ENCODE data around the gene GNG11. TPM values are rescaled to one million over a fixed set of nuclear protein-coding genes. Genes with fewer than 3 reads are reported as not detected.

GNG11 gene
- total and polyA plus RNA-seq, 2 experiments from 2014 or later = 25.9 to 87.0 TPM

DNA sequence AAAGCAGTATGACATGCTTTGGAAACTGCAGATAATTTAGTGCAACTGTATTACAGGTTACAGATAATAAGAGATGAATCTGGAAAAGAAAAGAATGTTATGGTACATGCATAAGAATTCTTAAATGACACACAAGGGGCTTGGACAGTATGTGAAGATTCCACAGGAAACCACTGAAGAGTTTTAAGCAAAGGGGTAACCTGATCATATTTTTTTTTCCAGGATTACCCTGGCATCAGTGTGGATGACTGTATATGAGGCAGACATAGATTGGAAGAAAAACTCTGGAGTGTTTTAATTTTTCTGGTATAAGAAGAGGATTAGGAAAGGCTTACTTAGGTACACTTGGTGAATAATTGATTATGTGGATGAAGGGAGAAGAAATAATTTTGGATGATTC lies 39.1 kb upstream of the GNG11 start:
- no peaks in the 10 kb centered on the region for H3K27me3 ChIP-seq (replicated peaks; ENCODE audit: insufficient read depth)
- H3K36me3 ChIP-seq (ENCODE audit: low read depth) = no peaks in the 10 kb centered on the region
- no peaks in the 10 kb centered on the region for H3K9me2 ChIP-seq (ENCODE audit: insufficient read depth)
- DNase-seq = no peak
- H3F3A ChIP-seq (ENCODE audit: insufficient read depth) = peaks cover 35% of the 10 kb centered on the region
- no peaks in the 10 kb centered on the region for H3K4me1 ChIP-seq (ENCODE audit: insufficient read depth)
- no peaks in the 10 kb centered on the region for H3K9me3 ChIP-seq (ENCODE audit: low read depth)
- H3K9ac ChIP-seq = no peak overlapping the region
- no peak overlapping the region for H3K4me3 ChIP-seq
- TF ChIP-seq EZH2 (IDR thresholded peaks at IDR 0.05; ENCODE audit: insufficient read depth, poor library complexity, severe bottlenecking) = no peak
- TF ChIP-seq EZH2phosphoT487 (IDR thresholded peaks at IDR 0.05; ENCODE audit: insufficient read depth, low read depth) = no peak
- in situ Hi-C loops (cut with MboI) = no loop called here
- no peak overlapping the region for H3K27ac ChIP-seq
- no peaks in the 10 kb centered on the region for H3K79me2 ChIP-seq (ENCODE audit: insufficient read depth)
- H3K4me2 ChIP-seq (ENCODE audit: unreplicated experiment) = no peak overlapping the region
- no peak overlapping the region for H2AFZ ChIP-seq
- H4K20me1 ChIP-seq (ENCODE audit: insufficient read depth) = no peaks in the 10 kb centered on the region

DNA sequence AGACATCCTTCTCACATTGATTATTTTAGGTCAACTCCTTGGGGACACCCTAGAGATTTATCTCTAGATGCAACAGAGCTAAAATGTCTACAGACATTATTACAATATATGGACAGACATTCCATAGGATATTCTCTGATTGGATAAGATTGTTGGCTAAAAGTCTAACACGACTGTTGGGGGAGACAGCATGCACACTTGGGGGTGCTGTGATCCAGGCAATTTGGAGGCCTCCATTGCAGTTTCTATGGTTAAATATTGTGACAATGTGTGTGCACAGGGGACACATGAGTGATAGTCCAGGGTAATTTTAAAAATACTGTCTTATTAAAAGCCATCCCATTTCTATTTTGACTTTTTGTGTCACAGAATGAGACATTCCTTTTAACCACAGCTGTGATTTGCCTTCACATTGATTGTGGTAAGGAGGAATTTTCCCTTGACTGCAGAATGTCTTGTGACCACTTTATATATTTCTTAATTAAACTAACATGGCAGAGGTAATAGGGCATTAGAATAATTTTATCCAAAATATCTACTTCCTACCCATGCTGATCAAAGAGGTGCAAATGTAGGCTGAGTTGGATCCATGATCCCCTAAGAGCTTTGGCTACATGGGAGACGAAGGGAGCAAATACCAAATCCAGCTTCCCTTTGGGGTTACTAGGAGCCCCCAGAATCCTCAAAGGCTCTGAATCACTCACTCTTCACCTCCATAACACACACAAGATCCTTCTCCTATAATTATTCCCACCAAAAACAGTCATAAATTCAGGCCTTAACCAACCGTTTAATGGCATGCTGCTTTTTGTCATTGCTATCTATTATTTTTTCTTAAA lies 38.2 kb upstream of the GNG11 start:
- no peak for DNase-seq

DNA sequence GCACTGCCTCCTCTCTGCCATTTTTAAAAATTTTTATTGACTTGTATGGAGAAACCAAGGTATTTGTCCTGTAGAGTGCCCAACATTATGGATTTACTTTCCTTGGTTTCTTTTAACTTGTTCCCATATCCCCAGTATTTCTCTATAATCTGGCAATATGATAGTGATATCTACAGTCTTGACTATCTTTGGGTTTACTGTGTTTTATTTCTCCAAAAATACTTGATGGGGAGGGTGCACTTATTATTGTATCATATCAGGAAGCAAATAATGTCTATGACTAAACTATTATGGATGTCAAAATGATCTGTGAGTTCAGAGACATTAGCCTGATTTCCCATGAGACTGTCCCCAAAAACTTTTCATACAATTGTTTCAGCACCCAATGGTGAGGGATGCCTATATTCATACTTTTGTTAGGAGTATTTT lies 37.6 kb upstream of the GNG11 start:
- no peak overlapping the region for H3K4me3 ChIP-seq
- H3F3A ChIP-seq (ENCODE audit: insufficient read depth) = peaks cover 46% of the 10 kb centered on the region
- no peak overlapping the region for H3K9ac ChIP-seq
- H3K36me3 ChIP-seq (ENCODE audit: low read depth) = no peaks in the 10 kb centered on the region
- no peak overlapping the region for H2AFZ ChIP-seq
- H3K79me2 ChIP-seq (ENCODE audit: insufficient read depth) = no peaks in the 10 kb centered on the region
- in situ Hi-C loops (cut with MboI) = no loop called here
- TF ChIP-seq EZH2phosphoT487 (IDR thresholded peaks at IDR 0.05; ENCODE audit: insufficient read depth, low read depth) (no peak), EZH2 (IDR thresholded peaks at IDR 0.05; ENCODE audit: insufficient read depth, poor library complexity, severe bottlenecking) (no peak)
- no peak overlapping the region for H3K27ac ChIP-seq
- no peaks in the 10 kb centered on the region for H4K20me1 ChIP-seq (ENCODE audit: insufficient read depth)
- no peak overlapping the region for H3K4me2 ChIP-seq (ENCODE audit: unreplicated experiment)
- no peaks in the 10 kb centered on the region for H3K27me3 ChIP-seq (replicated peaks; ENCODE audit: insufficient read depth)
- H3K9me2 ChIP-seq (ENCODE audit: insufficient read depth) = no peaks in the 10 kb centered on the region
- no peak for DNase-seq
- H3K4me1 ChIP-seq (ENCODE audit: insufficient read depth) = peaks cover 2% of the 10 kb centered on the region; the same call in 1 of the 2 replicates
- H3K9me3 ChIP-seq (ENCODE audit: low read depth) = no peaks in the 10 kb centered on the region

More for the DNA sequence above, 38.2 kb upstream of the GNG11 start:
- Histone ChIP-seq H3K27ac (no peak overlapping the region), H2AFZ (no peak overlapping the region), H3K36me3 (ENCODE audit: low read depth) (no peaks in the 10 kb centered on the region), H3K9me3 (ENCODE audit: low read depth) (no peaks in the 10 kb centered on the region), H3K4me2 (ENCODE audit: unreplicated experiment) (no peak overlapping the region), H3F3A (ENCODE audit: insufficient read depth) (peaks cover 44% of the 10 kb centered on the region), H3K9ac (no peak overlapping the region), H3K4me3 (no peak overlapping the region), H3K9me2 (ENCODE audit: insufficient read depth) (no peaks in the 10 kb centered on the region), H3K4me1 (ENCODE audit: insufficient read depth) (no peaks in the 10 kb centered on the region), H3K27me3 (replicated peaks; ENCODE audit: insufficient read depth) (no peaks in the 10 kb centered on the region), H3K79me2 (ENCODE audit: insufficient read depth) (no peaks in the 10 kb centered on the region), H4K20me1 (ENCODE audit: insufficient read depth) (no peaks in the 10 kb centered on the region)
- in situ Hi-C loops (cut with MboI) = no loop called here
- TF ChIP-seq EZH2 (IDR thresholded peaks at IDR 0.05; ENCODE audit: insufficient read depth, poor library complexity, severe bottlenecking) (no peak), EZH2phosphoT487 (IDR thresholded peaks at IDR 0.05; ENCODE audit: insufficient read depth, low read depth) (no peak)
- 53 to 67% methylated on average over 3 of the region's 3 CpGs for WGBS, 2 experiments (ENCODE audit: low coverage in 1 of 2, low lambda C conversion rate in 2 of 2, missing lambda C conversion rate in 2 of 2)

DNA sequence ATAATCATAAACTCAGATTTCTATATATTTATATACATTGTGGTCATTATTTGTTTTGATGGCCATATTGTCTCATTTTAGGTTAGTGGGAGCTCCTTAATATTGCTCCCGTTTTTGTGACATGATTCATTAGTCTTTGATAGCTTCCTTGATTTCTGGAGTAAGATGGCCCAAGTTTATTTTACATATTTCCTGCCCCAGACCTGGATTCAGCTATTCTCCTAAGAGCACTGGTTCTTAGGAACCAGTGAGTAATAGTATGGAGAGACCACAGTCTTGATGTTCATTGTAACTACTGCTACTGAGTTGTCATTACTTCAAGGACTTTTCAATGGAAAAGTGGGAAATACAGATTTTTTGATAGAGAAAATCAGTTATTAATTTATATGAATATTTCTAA lies 37.0 kb upstream of the GNG11 start:
- H3K4me2 ChIP-seq (ENCODE audit: unreplicated experiment) = no peak overlapping the region
- H3K9ac ChIP-seq = no peak overlapping the region
- H3K27me3 ChIP-seq (replicated peaks; ENCODE audit: insufficient read depth) = no peaks in the 10 kb centered on the region
- DNase-seq = no peak
- in situ Hi-C loops (cut with MboI) = no loop called here
- no peaks in the 10 kb centered on the region for H3K9me3 ChIP-seq (ENCODE audit: low read depth)
- peaks cover 5% of the 10 kb centered on the region; the same call in 1 of the 2 replicates for H3K4me1 ChIP-seq (ENCODE audit: insufficient read depth)
- H4K20me1 ChIP-seq (ENCODE audit: insufficient read depth) = no peaks in the 10 kb centered on the region
- H3F3A ChIP-seq (ENCODE audit: insufficient read depth) = peaks cover 48% of the 10 kb centered on the region
- H3K27ac ChIP-seq = no peak overlapping the region
- no peak overlapping the region for H3K4me3 ChIP-seq
- H3K36me3 ChIP-seq (ENCODE audit: low read depth) = no peaks in the 10 kb centered on the region
- H3K79me2 ChIP-seq (ENCODE audit: insufficient read depth) = no peaks in the 10 kb centered on the region
- H3K9me2 ChIP-seq (ENCODE audit: insufficient read depth) = no peaks in the 10 kb centered on the region
- 93% methylated on average over 1 of the region's 1 CpG for WGBS, 2 experiments (ENCODE audit: low coverage in 1 of 2, low lambda C conversion rate in 2 of 2, missing lambda C conversion rate in 2 of 2)
- TF ChIP-seq EZH2 (IDR thresholded peaks at IDR 0.05; ENCODE audit: insufficient read depth, poor library complexity, severe bottlenecking) (no peak), EZH2phosphoT487 (IDR thresholded peaks at IDR 0.05; ENCODE audit: insufficient read depth, low read depth) (no peak)
- H2AFZ ChIP-seq = no peak overlapping the region
